Kidney (tissue), 22 donors: Measurements from ENCODE around the gene PIGV. TPM values are rescaled to one million over a fixed set of nuclear protein-coding genes. Genes with fewer than 3 reads are reported as not detected.

Experiments used
- DNase-seq, 5 donors: peaks; one replicate each; pipeline ENCODE4 v3.0.0-alpha.2; 2013 to 2020
- FAIRE-seq: peaks from 2 replicates; lab custom pipeline; 2012; peaks lifted over from hg19 to GRCh38; lab: Jason Lieb, UNC
- H3K27ac ChIP-seq, 2 donors: one replicate each; pipeline ENCODE4 v1.7.0; 2013; ENCODE audit warnings: low read depth in 2 of 2, low read length in 2 of 2, inconsistent platforms in 1 of 2
- H3K27me3 ChIP-seq: one replicate; pipeline ENCODE4 v1.7.1; 2013; ENCODE audit warnings: low read length, inconsistent platforms; ENCODE audit not compliant: control insufficient read depth, insufficient read depth
- H3K36me3 ChIP-seq, 3 donors: one replicate each; pipeline versions ENCODE4 v1.7.0 to v1.7.1; 2013; ENCODE audit warnings: low read length in 3 of 3, control low read depth in 1 of 3, inconsistent platforms in 1 of 3; ENCODE audit not compliant: insufficient read depth in 3 of 3, control insufficient read depth in 2 of 3
- H3K4me1 ChIP-seq, 3 donors: one replicate each; pipeline versions ENCODE4 v1.7.0 to v1.7.1; 2013; ENCODE audit warnings: low read length in 3 of 3, inconsistent platforms in 1 of 3, low read depth in 1 of 3; ENCODE audit not compliant: control insufficient read depth in 2 of 3, insufficient read depth in 2 of 3
- H3K4me3 ChIP-seq, 3 donors: one replicate each; pipeline versions ENCODE4 v1.7.0 to v1.8.1; 2013; ENCODE audit warnings: low read length in 3 of 3, control low read depth in 1 of 3, inconsistent platforms in 1 of 3
- H3K9ac ChIP-seq, 3 donors: one replicate each; pipeline versions ENCODE4 v1.7.0 to v1.7.1; 2013; ENCODE audit warnings: low read length in 3 of 3, control low read depth in 1 of 3, inconsistent platforms in 1 of 3
- H3K9me3 ChIP-seq, 3 donors: one replicate each; pipeline versions ENCODE4 v1.7.0 to v1.7.1; 2013; ENCODE audit warnings: low read length in 3 of 3, control low read depth in 1 of 3, inconsistent platforms in 1 of 3; ENCODE audit not compliant: control insufficient read depth in 2 of 3, insufficient read depth in 1 of 3
- intact Hi-C: fragments of 100-400 bp; cut with DNase I; formaldehyde crosslinking; loops from one replicate; pipeline ENCODE4 v1.11.1; 2022
- long read RNA-seq, 10 donors: library from polyadenylated mRNA in 1 of 10; unstranded in 1 of 10; transcript quantifications; one replicate each; pipeline ENCODE4 v2.0.0 and lab custom pipeline, GENCODE V29; 2021 to 2026
- polyA plus RNA-seq: library from polyadenylated mRNA; stranded (reverse); fragments of 350-450 nt; fragmentation: Illumina TruSeq; extraction: RNeasy Lipid Tissue Mini Kit (QIAGEN cat#74804); gene quantifications from one replicate; pipeline ENCODE4 v1.2.3, GENCODE V29; 2014; ENCODE audit warnings: low read depth, low replicate concordance; ENCODE audit not compliant: insufficient read depth
- total RNA-seq: library from RNA; stranded (reverse); fragmentation: NEBNext Ultra II Directional; extraction: Animal tissue kit (Norgen Biotek cat#: 25700); gene quantifications from one replicate; pipeline ENCODE4 v1.2.1, GENCODE V29; 2021
- TF ChIP-seq, protein P1 (sequence below): IDR thresholded peaks from 3 replicates; pipeline ENCODE4 v1.5.1; 2012; ENCODE audit warnings: mild to moderate bottlenecking, moderate library complexity, borderline replicate concordance; ENCODE audit not compliant: insufficient read depth; ENCODE audit errors: extremely low read depth
- donor health status: control.
- donor health status: control.
- donor health status: control.
- donor health status: control.
- donor health status: control.
- donor health status: DM: yes; HTN: yes; CAD: no.
- donor health status: Normal renal cell carcinoma (clear cell type).

The PIGV gene
- total RNA-seq (13.8 TPM), polyA plus RNA-seq (15.5 TPM)
- long read RNA-seq, donor 1, partial matches to known transcripts = 0 of 2 reads
- long read RNA-seq, donor 1, other reads (novel, unspliced or antisense) = 0 of 2 reads
- long read RNA-seq, donor 2, partial matches to known transcripts = 0 of 1 reads
- long read RNA-seq, donor 2, other reads (novel, unspliced or antisense) = 0 of 1 reads
- long read RNA-seq, donor 3, partial matches to known transcripts = 0 of 3 reads
- long read RNA-seq, donor 3, other reads (novel, unspliced or antisense) = 0 of 3 reads
- long read RNA-seq, donor 4, partial matches to known transcripts = 0 of 2 reads
- long read RNA-seq, donor 4, other reads (novel, unspliced or antisense) = 0 of 2 reads
- long read RNA-seq, donor 5 = 0 reads
- long read RNA-seq, donor 6 = 0 reads
- long read RNA-seq, donor 7, partial matches to known transcripts = 0 of 19 reads
- long read RNA-seq, donor 7, other reads (novel, unspliced or antisense) = 16 of 19 reads
- long read RNA-seq, donor 8, partial matches to known transcripts = 0 of 1 reads
- long read RNA-seq, donor 8, other reads (novel, unspliced or antisense) = 0 of 1 reads
- long read RNA-seq, donor 9, partial matches to known transcripts = 0 of 1 reads
- long read RNA-seq, donor 9, other reads (novel, unspliced or antisense) = 0 of 1 reads
- long read RNA-seq, donor 10 = 0 reads

DNA sequence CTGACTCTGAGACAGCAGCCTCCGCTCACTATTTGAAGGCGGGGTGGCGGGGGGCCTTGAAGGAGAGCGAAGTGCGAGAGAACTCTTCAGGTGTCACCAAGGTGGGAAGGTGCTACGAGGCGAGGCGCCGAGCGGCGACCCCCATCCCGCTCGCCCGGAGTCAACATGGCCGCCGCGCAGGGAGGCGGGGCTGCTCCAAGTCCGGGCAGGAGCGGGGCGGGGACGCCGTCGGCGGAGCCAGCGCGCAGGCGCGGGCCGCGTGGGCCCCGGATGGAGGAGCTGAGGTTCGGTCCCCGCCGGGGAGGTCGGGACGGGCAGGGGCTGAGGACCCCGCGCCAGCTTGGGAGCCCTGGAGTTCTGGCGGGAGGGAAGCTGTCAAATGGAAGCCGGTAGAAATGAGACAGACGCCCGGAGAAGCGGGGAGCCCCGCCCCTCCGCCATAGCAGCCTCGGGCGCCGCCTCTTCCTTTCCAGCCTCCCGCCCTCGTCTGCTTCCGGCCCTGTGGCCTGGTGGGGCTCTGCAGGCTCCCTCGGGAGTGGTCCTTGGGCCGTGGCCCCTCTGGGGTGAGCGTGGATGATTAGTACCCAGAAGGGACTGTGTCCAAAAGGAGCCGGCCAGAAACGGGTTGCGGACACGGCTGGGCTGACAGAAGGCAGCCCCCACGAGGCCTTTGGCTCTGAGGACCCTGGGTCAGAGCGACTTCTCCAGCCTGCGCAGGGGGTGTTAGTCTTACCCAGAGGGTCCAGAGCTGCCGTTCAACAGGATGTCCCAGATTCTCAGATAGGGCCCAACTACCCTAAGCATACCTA lies at the start of gene PIGV:
Gene PIGV, plus strand, starts transcription at position 245 of the 809 bp plus-strand sequence. CDS start 2,866 bp downstream, outside the sequence.
- FAIRE-seq = no peak
- H3K9me3 ChIP-seq = no peaks in the 10 kb centered on the region
- H3K27me3 ChIP-seq = no peaks in the 10 kb centered on the region
- intact Hi-C loops = no loop called here
- peak within 1 kb of the TSS; percentile 76 to 95 (median 81) for H3K4me3 ChIP-seq
- peaks cover 19 to 40% (median 37%) of the 10 kb centered on the region in 3 donors for H3K4me1 ChIP-seq
- TF ChIP-seq, protein P1, sequence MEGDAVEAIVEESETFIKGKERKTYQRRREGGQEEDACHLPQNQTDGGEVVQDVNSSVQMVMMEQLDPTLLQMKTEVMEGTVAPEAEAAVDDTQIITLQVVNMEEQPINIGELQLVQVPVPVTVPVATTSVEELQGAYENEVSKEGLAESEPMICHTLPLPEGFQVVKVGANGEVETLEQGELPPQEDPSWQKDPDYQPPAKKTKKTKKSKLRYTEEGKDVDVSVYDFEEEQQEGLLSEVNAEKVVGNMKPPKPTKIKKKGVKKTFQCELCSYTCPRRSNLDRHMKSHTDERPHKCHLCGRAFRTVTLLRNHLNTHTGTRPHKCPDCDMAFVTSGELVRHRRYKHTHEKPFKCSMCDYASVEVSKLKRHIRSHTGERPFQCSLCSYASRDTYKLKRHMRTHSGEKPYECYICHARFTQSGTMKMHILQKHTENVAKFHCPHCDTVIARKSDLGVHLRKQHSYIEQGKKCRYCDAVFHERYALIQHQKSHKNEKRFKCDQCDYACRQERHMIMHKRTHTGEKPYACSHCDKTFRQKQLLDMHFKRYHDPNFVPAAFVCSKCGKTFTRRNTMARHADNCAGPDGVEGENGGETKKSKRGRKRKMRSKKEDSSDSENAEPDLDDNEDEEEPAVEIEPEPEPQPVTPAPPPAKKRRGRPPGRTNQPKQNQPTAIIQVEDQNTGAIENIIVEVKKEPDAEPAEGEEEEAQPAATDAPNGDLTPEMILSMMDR = peak; percentile 14
- peak; percentile 91 to 97 (median 94) for DNase-seq
- no peaks in the 10 kb centered on the region for H3K36me3 ChIP-seq
- peak within 1 kb of the TSS; percentile 99 to 100 for H3K27ac ChIP-seq
- peak within 1 kb of the TSS; percentile 80 to 97 (median 96) for H3K9ac ChIP-seq

DNA sequence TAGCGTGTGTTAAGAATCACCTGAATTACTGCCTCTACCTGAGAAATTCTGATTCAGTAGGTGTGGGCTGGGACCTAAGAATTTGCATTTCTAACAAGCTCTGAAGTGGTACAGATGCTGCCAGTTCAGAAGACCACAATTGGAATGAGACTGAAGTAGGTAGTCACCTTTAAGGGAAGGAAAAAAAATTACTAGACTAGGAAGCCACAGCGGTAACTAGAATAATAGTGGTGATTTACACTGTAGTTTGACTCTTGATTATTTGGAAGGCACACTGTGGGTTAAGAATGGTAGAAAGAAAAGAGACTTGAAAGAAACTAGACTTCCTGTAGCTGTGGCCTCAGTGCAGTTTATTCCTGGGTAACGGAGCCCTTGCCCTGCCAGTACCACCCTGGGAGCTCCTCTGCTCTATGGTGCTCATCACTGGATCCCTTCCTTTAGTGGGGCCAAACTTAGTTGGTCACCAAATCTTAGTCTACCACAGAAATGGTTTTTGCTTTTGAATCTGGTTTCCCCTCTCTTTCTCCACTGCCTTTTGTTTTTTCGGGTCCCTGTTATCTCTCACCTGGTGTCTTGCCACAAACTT lies 48.3 kb upstream of the PIGV start:
- H3K4me3 ChIP-seq = no peak overlapping the region
- H3K9ac ChIP-seq = no peak overlapping the region
- intact Hi-C loops = no loop called here
- no peak overlapping the region for H3K27ac ChIP-seq
- DNase-seq = no peak
- TF ChIP-seq, protein P1 = no peak
- peaks cover 0 to 6% (median 6%) of the 10 kb centered on the region in 3 donors for H3K4me1 ChIP-seq
- H3K27me3 ChIP-seq = no peaks in the 10 kb centered on the region
- peaks cover 10 to 34% (median 16%) of the 10 kb centered on the region in 3 donors for H3K36me3 ChIP-seq
- no peaks in the 10 kb centered on the region for H3K9me3 ChIP-seq
- FAIRE-seq = no peak

DNA sequence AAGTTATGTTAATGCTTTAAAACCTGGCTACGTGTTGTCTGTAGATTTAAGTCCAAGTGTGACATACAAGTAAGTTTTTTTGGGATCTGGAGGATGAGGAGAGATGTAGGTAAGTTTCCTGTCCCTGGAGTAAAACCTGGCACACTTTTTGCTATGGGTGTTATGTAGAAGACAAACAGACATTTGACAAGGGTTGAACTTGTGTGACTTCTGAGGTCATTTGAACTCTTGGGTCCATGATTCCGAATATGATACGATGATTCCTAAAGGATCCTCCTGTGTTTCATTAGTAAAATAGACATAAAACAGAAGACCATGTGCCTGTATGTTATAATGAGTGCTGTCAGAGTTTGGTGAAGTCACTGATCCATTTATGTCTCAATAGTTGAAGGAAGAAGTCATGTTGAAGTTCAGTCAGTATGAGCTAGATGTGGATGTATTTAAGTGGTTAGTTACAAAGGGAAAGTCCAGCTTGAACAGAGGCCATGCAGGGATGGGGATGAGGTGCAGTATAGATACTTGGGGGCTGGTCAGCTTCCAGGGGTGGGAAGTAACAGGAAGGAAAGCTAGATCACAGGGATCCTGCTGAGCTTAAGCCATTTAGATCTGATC lies 47.6 kb upstream of the PIGV start:
- no peak overlapping the region for H3K27ac ChIP-seq
- no peak overlapping the region for H3K9ac ChIP-seq
- H3K4me3 ChIP-seq = no peak overlapping the region
- FAIRE-seq (no peak), DNase-seq (no peak)
- intact Hi-C loops = no loop called here
- H3K4me1 ChIP-seq = peaks cover 0 to 6% (median 6%) of the 10 kb centered on the region in 3 donors
- no peaks in the 10 kb centered on the region for H3K9me3 ChIP-seq
- no peaks in the 10 kb centered on the region for H3K27me3 ChIP-seq
- peaks cover 11 to 30% (median 13%) of the 10 kb centered on the region in 3 donors for H3K36me3 ChIP-seq
- TF ChIP-seq, protein P1 = no peak
